PC-9 (cell line): ENCODE measurements around the gene FUS.
"Not testable (repeated sequence)": the region's sequence is repeated elsewhere in the genome, so short reads cannot be mapped to it uniquely, and the experiment has no call there.

Source experiments
- EZH2 ChIP-seq: fragments of 200-600 bp; sonication (generic); IDR thresholded peaks from 2 replicates; pipeline ENCODE4 v1.8.0; 2017; ENCODE audit warnings: antibody characterized with exemption, low read depth
- TF ChIP-seq, protein P1 (sequence below): fragments of 200-600 bp; sonication (generic); conservative IDR thresholded peaks from 2 replicates; pipeline ENCODE4 v1.6.1; 2017; ENCODE audit warnings: mixed run types, antibody characterized with exemption, mild to moderate bottlenecking, moderate library complexity

DNA sequence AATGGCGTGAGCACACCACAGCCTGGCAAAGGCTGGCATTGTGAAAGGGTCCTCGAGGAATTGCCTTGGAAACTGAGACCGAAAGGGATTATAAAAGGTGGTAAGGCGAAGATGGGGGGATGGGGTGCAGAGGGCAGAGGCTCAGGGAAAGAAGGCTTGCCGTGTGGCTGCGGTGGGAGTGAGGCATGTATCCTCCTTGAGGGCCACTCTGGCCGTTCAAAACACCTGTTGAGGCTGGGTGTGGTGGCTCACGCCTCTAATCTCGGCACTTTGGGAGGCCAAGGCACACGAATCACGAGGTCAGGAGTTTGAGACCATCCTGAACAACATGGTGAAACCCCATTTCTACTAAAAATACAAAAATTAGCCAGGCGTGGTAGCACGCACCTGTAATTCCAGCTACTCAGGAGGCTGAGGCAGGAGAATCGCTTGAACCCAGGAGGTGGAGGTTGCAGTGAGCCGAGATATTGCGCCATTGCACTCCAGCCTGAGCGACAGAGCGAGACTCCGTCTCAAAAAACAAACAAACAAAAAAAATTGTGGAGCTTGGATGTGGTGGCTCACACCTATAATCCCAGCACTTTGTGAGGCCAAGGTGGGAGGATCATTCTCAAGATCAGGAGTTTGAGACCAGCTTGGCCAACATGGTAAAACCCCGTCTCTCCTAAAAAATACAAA is 43.0 kb upstream of the FUS start:
- TF ChIP-seq, protein P1, sequence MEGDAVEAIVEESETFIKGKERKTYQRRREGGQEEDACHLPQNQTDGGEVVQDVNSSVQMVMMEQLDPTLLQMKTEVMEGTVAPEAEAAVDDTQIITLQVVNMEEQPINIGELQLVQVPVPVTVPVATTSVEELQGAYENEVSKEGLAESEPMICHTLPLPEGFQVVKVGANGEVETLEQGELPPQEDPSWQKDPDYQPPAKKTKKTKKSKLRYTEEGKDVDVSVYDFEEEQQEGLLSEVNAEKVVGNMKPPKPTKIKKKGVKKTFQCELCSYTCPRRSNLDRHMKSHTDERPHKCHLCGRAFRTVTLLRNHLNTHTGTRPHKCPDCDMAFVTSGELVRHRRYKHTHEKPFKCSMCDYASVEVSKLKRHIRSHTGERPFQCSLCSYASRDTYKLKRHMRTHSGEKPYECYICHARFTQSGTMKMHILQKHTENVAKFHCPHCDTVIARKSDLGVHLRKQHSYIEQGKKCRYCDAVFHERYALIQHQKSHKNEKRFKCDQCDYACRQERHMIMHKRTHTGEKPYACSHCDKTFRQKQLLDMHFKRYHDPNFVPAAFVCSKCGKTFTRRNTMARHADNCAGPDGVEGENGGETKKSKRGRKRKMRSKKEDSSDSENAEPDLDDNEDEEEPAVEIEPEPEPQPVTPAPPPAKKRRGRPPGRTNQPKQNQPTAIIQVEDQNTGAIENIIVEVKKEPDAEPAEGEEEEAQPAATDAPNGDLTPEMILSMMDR, result not testable (repeated sequence)
- TF ChIP-seq EZH2, result not testable (repeated sequence)
